Heart left ventricle (tissue), 13 donors: ENCODE data around the gene ADAMTS3.

ENCODE experiments used
- CTCF ChIP-seq, 12 donors: fragments of 200-600 bp; sonication (generic) in 4 of 12; IDR thresholded peaks; one replicate each; pipeline versions ENCODE4 v1.5.0 to v1.8.0; 2018 to 2022; ENCODE audit warnings: antibody characterized with exemption in 12 of 12, mild to moderate bottlenecking in 5 of 12
- POLR2A ChIP-seq, 2 donors: fragments of 450-650 bp; IDR thresholded peaks; one replicate each; pipeline ENCODE4 v1.6.1; 2017; ENCODE audit warnings: antibody characterized with exemption in 2 of 2, mild to moderate bottlenecking in 2 of 2, moderate library complexity in 2 of 2
- donor health status: ischemic (EF 13 %, LVEDD 7.1; RV severe dilation, severe dysfunction).
- donor health status: DM: no; HTN: yes; CAD: no.
- donor health status: DM: no; HTN: no; CAD: no.
- donor health status: ischemic (EF 25% LVEDD 6.9; RV normal size, moderate dysfunction).
- donor health status: ischemic (EF 25% LVEDD 5.7; RV mildly dilated, moderate dysfunction).
- donor health status: ischemic (EF 35%, LVEDD 5.7; RV mildly dilated, moderate dysfunction).
- donor health status: nonischemic (EF 11% LVEDD 7.7; RV severe dilation, severe dysfunction).
- donor health status: DM: yes; HTN: yes; CAD: no.
- donor health status: PGD.
- donor health status: ischemic (EF 29% LVEDD 5.4; RV normal size, mild dysfunction).
- donor health status: nonischemic (EF 23%, LVEDD 6.1; RV moderate dilation, normal function).

DNA sequence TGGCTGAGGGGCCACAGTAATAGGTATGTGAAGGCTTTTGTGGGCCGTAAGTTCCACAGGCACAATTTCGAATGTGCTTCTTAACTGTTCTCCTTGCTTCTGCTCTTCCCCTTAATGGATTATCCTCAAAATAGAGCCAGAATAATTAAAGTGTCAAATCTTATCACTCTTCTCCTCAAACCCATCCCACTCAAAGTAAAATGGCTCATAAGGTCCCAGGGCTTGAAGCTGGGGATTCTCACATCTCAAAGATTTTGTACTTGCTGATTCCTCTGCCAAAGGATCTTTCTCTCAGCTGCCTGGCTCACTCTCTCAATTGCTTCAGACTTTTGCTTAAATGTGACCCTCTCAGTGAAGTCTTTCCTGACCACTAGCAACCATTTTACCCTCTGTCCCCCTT lies 16.6 kb downstream of the ADAMTS3 start:
- TF ChIP-seq CTCF (IDR thresholded peaks at IDR 0.05) = no peak
- no peak for TF ChIP-seq POLR2A (IDR thresholded peaks at IDR 0.05)
